Testis (tissue), 3 donors: ENCODE data around the gene WASHC3. TPM values are rescaled to one million over a fixed set of nuclear protein-coding genes. Genes with fewer than 3 reads are reported as not detected.

Source experiments
- DNase-seq: peaks from one replicate; pipeline ENCODE4 v3.0.0-alpha.2; 2019
- H3K27ac ChIP-seq, 2 donors: fragments of 200-600 bp; sonication (generic); one replicate each; pipeline ENCODE4 v1.5.1; 2019
- H3K27me3 ChIP-seq: fragments of 200-600 bp; sonication (generic); one replicate; pipeline ENCODE4 v1.5.1; 2019
- H3K36me3 ChIP-seq: fragments of 200-600 bp; sonication (generic); one replicate; pipeline ENCODE4 v1.5.1; 2017; ENCODE audit warnings: low read depth; ENCODE audit errors: missing control alignments
- H3K4me1 ChIP-seq: fragments of 200-600 bp; sonication (generic); one replicate; pipeline ENCODE4 v1.5.1; 2019
- H3K4me3 ChIP-seq, 2 donors: fragments of 200-600 bp; sonication (generic); one replicate each; pipeline ENCODE4 v1.5.1; 2017 to 2019
- H3K9me3 ChIP-seq: fragments of 200-600 bp; sonication (generic); one replicate; pipeline ENCODE4 v1.5.1; 2017
- POLR2A ChIP-seq: fragments of 450-650 bp; IDR thresholded peaks from one replicate; pipeline ENCODE4 v1.6.1; 2017; ENCODE audit warnings: antibody characterized with exemption, mild to moderate bottlenecking, moderate library complexity
- WGBS, 2 donors: methylation state at CpG; one replicate each; pipeline ENCODE4 v1.1.5; 2018; 5-methylcytosine and 5-hydroxymethylcytosine counted together
- intact Hi-C: fragments of 100-400 bp; cut with DNase I; formaldehyde crosslinking; loops from one replicate; pipeline ENCODE4 v1.15.1; 2023; ENCODE audit warnings: low total_unique reads
- polyA plus RNA-seq: library from polyadenylated mRNA; stranded (reverse); fragments of 350-450 nt; fragmentation: Illumina TruSeq; extraction: RNeasy Lipid Tissue Mini Kit (QIAGEN cat#74804); gene quantifications from one replicate; pipeline ENCODE4 v1.2.3, GENCODE V29; 2014; ENCODE audit warnings: low read depth, low replicate concordance; ENCODE audit not compliant: insufficient read depth
- total RNA-seq, 2 donors: library from RNA; depleted of rRNA; stranded (reverse); fragments of >200 nt; gene quantifications; one replicate each; pipeline ENCODE4 v1.2.3, GENCODE V29; 2016
- TF ChIP-seq, protein P1 (sequence below), 3 experiments: fragments of 450-650 bp in 2 of 3; fragments of 200-600 bp in 1 of 3; sonication (generic) in 1 of 3; IDR thresholded peaks; one replicate each; pipeline ENCODE4 v1.5.1; 2016 to 2019; ENCODE audit warnings: antibody characterized with exemption in 3 of 3, mild to moderate bottlenecking in 2 of 3, moderate library complexity in 1 of 3

Gene WASHC3
- total and polyA plus RNA-seq, 3 donors from 2014 or later: 140 to 298 (median 192) TPM

DNA sequence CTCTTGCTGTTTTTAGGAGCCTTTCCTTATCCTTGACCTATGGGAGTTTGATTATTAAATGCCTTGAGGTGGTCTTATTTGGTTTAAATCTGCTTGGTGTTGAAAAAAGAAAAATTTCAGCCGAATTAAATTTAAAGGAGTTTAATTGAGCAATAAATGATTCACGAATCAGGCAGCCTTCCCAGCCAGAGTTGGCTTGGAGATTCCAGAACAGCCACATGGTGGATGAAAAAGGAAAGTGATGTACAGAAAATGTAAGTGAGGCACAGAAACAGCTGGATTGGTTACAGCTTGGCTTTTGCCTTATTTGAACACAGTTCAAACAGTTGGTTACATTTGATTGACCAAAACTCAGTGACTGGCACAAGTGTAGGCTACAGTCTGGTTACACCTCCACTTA lies 69.7 kb downstream of the WASHC3 start:
- no peaks in the 10 kb centered on the region for H3K9me3 ChIP-seq
- TF ChIP-seq, protein P1, sequence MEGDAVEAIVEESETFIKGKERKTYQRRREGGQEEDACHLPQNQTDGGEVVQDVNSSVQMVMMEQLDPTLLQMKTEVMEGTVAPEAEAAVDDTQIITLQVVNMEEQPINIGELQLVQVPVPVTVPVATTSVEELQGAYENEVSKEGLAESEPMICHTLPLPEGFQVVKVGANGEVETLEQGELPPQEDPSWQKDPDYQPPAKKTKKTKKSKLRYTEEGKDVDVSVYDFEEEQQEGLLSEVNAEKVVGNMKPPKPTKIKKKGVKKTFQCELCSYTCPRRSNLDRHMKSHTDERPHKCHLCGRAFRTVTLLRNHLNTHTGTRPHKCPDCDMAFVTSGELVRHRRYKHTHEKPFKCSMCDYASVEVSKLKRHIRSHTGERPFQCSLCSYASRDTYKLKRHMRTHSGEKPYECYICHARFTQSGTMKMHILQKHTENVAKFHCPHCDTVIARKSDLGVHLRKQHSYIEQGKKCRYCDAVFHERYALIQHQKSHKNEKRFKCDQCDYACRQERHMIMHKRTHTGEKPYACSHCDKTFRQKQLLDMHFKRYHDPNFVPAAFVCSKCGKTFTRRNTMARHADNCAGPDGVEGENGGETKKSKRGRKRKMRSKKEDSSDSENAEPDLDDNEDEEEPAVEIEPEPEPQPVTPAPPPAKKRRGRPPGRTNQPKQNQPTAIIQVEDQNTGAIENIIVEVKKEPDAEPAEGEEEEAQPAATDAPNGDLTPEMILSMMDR (IDR thresholded peaks at IDR 0.05): no peak
- H3K4me3 ChIP-seq: no peak overlapping the region
- intact Hi-C loops: no loop called here
- WGBS, 2 donors: 86 to 87% methylated on average over 2 of the region's 2 CpGs
- DNase-seq: no peak
- H3K27me3 ChIP-seq: no peaks in the 10 kb centered on the region
- no peaks in the 10 kb centered on the region for H3K36me3 ChIP-seq
- H3K4me1 ChIP-seq: no peaks in the 10 kb centered on the region
- H3K27ac ChIP-seq: no peak overlapping the region

DNA sequence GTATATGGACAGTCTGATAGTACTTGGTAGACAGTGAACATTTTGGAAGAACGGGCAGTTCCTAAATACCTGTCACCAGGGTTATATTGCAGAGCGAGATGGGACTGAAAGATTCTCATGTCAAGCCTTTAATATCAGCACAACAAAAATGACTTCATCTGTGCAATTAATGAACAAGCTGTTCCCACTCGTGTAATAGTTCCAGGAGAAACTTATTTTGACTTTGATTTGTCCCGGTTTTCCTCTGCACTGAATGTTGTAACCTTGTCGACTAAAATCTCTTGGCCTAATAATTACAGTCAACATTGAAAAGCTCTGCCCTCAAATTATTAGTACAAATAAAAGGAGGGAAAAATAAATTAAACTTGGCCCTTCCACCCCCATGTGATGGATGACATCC lies 79.5 kb downstream of the WASHC3 start:
- intact Hi-C loops: no loop called here
- Histone ChIP-seq H3K36me3 (no peaks in the 10 kb centered on the region), H3K27me3 (no peaks in the 10 kb centered on the region), H3K27ac (no peak overlapping the region), H3K9me3 (no peaks in the 10 kb centered on the region), H3K4me3 (no peak overlapping the region), H3K4me1 (no peaks in the 10 kb centered on the region)
- no peak for DNase-seq
- TF ChIP-seq POLR2A: no peak
- TF ChIP-seq, protein P1 (IDR thresholded peaks at IDR 0.05): no peak
- WGBS, 2 donors: 53 to 63% methylated on average over 5 of the region's 5 CpGs

GRCh38 chr12:101981868-101982267 lies 79.9 kb downstream of the WASHC3 start:
- no peaks in the 10 kb centered on the region for H3K36me3 ChIP-seq

GRCh38 chr12:101968770-101969169 lies 93.0 kb downstream of the WASHC3 start:
- Histone ChIP-seq H3K4me3 (no peak overlapping the region), H3K36me3 (no peaks in the 10 kb centered on the region), H3K27ac (no peak overlapping the region), H3K9me3 (no peaks in the 10 kb centered on the region), H3K4me1 (no peaks in the 10 kb centered on the region), H3K27me3 (no peaks in the 10 kb centered on the region)
- no peak for DNase-seq
- WGBS, 2 donors: 100% methylated on average over 1 of the region's 1 CpG
- intact Hi-C loops: no loop called here
- TF ChIP-seq, protein P1 (IDR thresholded peaks at IDR 0.05): no peak
- TF ChIP-seq POLR2A: no peak

More at GRCh38 chr12:101981868-101982267, 79.9 kb downstream of the WASHC3 start:
- Histone ChIP-seq H3K27ac (no peak overlapping the region), H3K27me3 (no peaks in the 10 kb centered on the region), H3K4me3 (no peak overlapping the region), H3K4me1 (no peaks in the 10 kb centered on the region), H3K9me3 (no peaks in the 10 kb centered on the region)
- no peak for TF ChIP-seq POLR2A
- TF ChIP-seq, protein P1 (IDR thresholded peaks at IDR 0.05): no peak
- no peak for DNase-seq
- 58 to 69% methylated on average over 2 of the region's 2 CpGs for WGBS, 2 donors
- intact Hi-C loops: no loop called here

- Histone ChIP-seq H3K4me1 (no peaks in the 10 kb centered on the region), H3K27ac (no peak overlapping the region), H3K4me3 (no peak overlapping the region), H3K27me3 (no peaks in the 10 kb centered on the region), H3K9me3 (no peaks in the 10 kb centered on the region), H3K36me3 (no peaks in the 10 kb centered on the region)
- WGBS, 2 donors: 88 to 89% methylated on average over 4 of the region's 4 CpGs
- intact Hi-C loops: no loop called here
- DNase-seq: no peak
- TF ChIP-seq, protein P1 (IDR thresholded peaks at IDR 0.05): no peak
These were observed 94.3 kb downstream of the WASHC3 start for GRCh38 chr12:101967506-101967905.
